ENCODE results near the gene CDC27. TPM values are rescaled to one million over a fixed set of nuclear protein-coding genes. Genes with fewer than 3 reads are reported as not detected.

Gene CDC27
- total RNA-seq, 1 donor from 2014 or later = 137 TPM

GRCh38 chr17:47190243-47190642 lies 1.1 kb upstream of the CDC27 start:
- Mint-ChIP-seq H3K4me1 (ENCODE audit: low read depth, unreplicated experiment) (peaks cover 10% of the 10 kb centered on the region), H3K27me3 (ENCODE audit: low read depth, unreplicated experiment) (no peaks in the 10 kb centered on the region), H3K27ac (ENCODE audit: unreplicated experiment) (no peak overlapping the region), H3K9me3 (ENCODE audit: unreplicated experiment) (no peaks in the 10 kb centered on the region), H3K4me3 (ENCODE audit: unreplicated experiment) (no peak overlapping the region), H3K36me3 (ENCODE audit: low read depth, unreplicated experiment) (no peaks in the 10 kb centered on the region)
- Histone ChIP-seq H3K27me3 (ENCODE audit: insufficient read depth, low read length) (no peaks in the 10 kb centered on the region), H3K9me3 (ENCODE audit: insufficient read depth, low read depth, low read length) (no peaks in the 10 kb centered on the region), H3K4me2 (ENCODE audit: low read length) (no peak overlapping the region), H3K4me3 (ENCODE audit: insufficient read depth, low read depth, low read length) (no peak overlapping the region), H3K36me3 (ENCODE audit: insufficient read depth, low read length) (no peaks in the 10 kb centered on the region), H3K27ac (ENCODE audit: low read depth, low read length) (no peak overlapping the region), H3K9ac (ENCODE audit: low read length) (no peak overlapping the region), H2AFZ (ENCODE audit: low read depth, low read length) (no peak overlapping the region), H3K4me1 (ENCODE audit: insufficient read depth, low read length) (no peaks in the 10 kb centered on the region), H4K20me1 (ENCODE audit: insufficient read depth, low read length) (peaks cover 21% of the 10 kb centered on the region), H3K79me2 (ENCODE audit: insufficient read depth, low read length) (peaks cover 39% of the 10 kb centered on the region)
- TF ChIP-seq, protein P1, sequence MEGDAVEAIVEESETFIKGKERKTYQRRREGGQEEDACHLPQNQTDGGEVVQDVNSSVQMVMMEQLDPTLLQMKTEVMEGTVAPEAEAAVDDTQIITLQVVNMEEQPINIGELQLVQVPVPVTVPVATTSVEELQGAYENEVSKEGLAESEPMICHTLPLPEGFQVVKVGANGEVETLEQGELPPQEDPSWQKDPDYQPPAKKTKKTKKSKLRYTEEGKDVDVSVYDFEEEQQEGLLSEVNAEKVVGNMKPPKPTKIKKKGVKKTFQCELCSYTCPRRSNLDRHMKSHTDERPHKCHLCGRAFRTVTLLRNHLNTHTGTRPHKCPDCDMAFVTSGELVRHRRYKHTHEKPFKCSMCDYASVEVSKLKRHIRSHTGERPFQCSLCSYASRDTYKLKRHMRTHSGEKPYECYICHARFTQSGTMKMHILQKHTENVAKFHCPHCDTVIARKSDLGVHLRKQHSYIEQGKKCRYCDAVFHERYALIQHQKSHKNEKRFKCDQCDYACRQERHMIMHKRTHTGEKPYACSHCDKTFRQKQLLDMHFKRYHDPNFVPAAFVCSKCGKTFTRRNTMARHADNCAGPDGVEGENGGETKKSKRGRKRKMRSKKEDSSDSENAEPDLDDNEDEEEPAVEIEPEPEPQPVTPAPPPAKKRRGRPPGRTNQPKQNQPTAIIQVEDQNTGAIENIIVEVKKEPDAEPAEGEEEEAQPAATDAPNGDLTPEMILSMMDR (IDR thresholded peaks at IDR 0.05; ENCODE audit: insufficient read depth, low read depth, low read length) = no peak
- DNase-seq (ENCODE audit: low read depth) (no peak), FAIRE-seq (no peak)

- H3K4me3 Mint-ChIP-seq (ENCODE audit: unreplicated experiment) = peak overlapping the region; percentile 99
- no peaks in the 10 kb centered on the region for H3K4me1 ChIP-seq (ENCODE audit: insufficient read depth, low read length)
- FAIRE-seq (no peak), DNase-seq (ENCODE audit: low read depth) (no peak)
- peak overlapping the region; percentile 79 for H3K4me2 ChIP-seq (ENCODE audit: low read length)
- no peak for TF ChIP-seq EZH2 (IDR thresholded peaks at IDR 0.05; ENCODE audit: insufficient read depth, low read length)
- TF ChIP-seq, protein P1 (IDR thresholded peaks at IDR 0.05; ENCODE audit: insufficient read depth, low read depth, low read length) = no peak
- H2AFZ ChIP-seq (ENCODE audit: low read depth, low read length) = peak overlapping the region; percentile 70
- H3K27ac ChIP-seq (ENCODE audit: low read depth, low read length) = peak overlapping the region; percentile 63
- H3K9me3 Mint-ChIP-seq (ENCODE audit: unreplicated experiment) = no peaks in the 10 kb centered on the region
- H3K27me3 ChIP-seq (ENCODE audit: insufficient read depth, low read length) = no peaks in the 10 kb centered on the region
- H3K9me3 ChIP-seq (ENCODE audit: insufficient read depth, low read depth, low read length) = no peaks in the 10 kb centered on the region
- H3K36me3 ChIP-seq (ENCODE audit: insufficient read depth, low read length) = no peaks in the 10 kb centered on the region
- no peaks in the 10 kb centered on the region for H3K36me3 Mint-ChIP-seq (ENCODE audit: low read depth, unreplicated experiment)
- H3K9ac ChIP-seq (ENCODE audit: low read length) = peak overlapping the region; percentile 99
- peak overlapping the region; percentile 99 for H3K27ac Mint-ChIP-seq (ENCODE audit: unreplicated experiment)
- H4K20me1 ChIP-seq (ENCODE audit: insufficient read depth, low read length) = peaks cover 22% of the 10 kb centered on the region
- H3K4me3 ChIP-seq (ENCODE audit: insufficient read depth, low read depth, low read length) = peak overlapping the region; percentile 45
- H3K79me2 ChIP-seq (ENCODE audit: insufficient read depth, low read length) = peaks cover 43% of the 10 kb centered on the region
- peaks cover 11% of the 10 kb centered on the region for H3K4me1 Mint-ChIP-seq (ENCODE audit: low read depth, unreplicated experiment)
- H3K27me3 Mint-ChIP-seq (ENCODE audit: low read depth, unreplicated experiment) = no peaks in the 10 kb centered on the region
Observed at GRCh38 chr17:47189732-47190237, 690 bp upstream of the CDC27 start.

- Histone ChIP-seq H3K4me2 (ENCODE audit: low read length) (peak overlapping the region; percentile 87), H3K4me1 (ENCODE audit: insufficient read depth, low read length) (no peaks in the 10 kb centered on the region), H3K27ac (ENCODE audit: low read depth, low read length) (peak overlapping the region; percentile 98), H4K20me1 (ENCODE audit: insufficient read depth, low read length) (peaks cover 33% of the 10 kb centered on the region), H3K36me3 (ENCODE audit: insufficient read depth, low read length) (no peaks in the 10 kb centered on the region), H2AFZ (ENCODE audit: low read depth, low read length) (peak overlapping the region; percentile 72), H3K27me3 (ENCODE audit: insufficient read depth, low read length) (no peaks in the 10 kb centered on the region), H3K9ac (ENCODE audit: low read length) (peak overlapping the region; percentile 99), H3K4me3 (ENCODE audit: insufficient read depth, low read depth, low read length) (peak overlapping the region; percentile 82), H3K79me2 (ENCODE audit: insufficient read depth, low read length) (peaks cover 57% of the 10 kb centered on the region), H3K9me3 (ENCODE audit: insufficient read depth, low read depth, low read length) (no peaks in the 10 kb centered on the region)
- peak overlapping the region; percentile 99 for H3K4me3 Mint-ChIP-seq (ENCODE audit: unreplicated experiment)
- no peaks in the 10 kb centered on the region for H3K9me3 Mint-ChIP-seq (ENCODE audit: unreplicated experiment)
- peak overlapping the region; percentile 99 for H3K27ac Mint-ChIP-seq (ENCODE audit: unreplicated experiment)
- DNase-seq (ENCODE audit: low read depth) = peak; percentile 67
- no peaks in the 10 kb centered on the region for H3K36me3 Mint-ChIP-seq (ENCODE audit: low read depth, unreplicated experiment)
- H3K4me1 Mint-ChIP-seq (ENCODE audit: low read depth, unreplicated experiment) = peaks cover 17% of the 10 kb centered on the region
- TF ChIP-seq EZH2 (IDR thresholded peaks at IDR 0.05; ENCODE audit: insufficient read depth, low read length) = no peak
- TF ChIP-seq, protein P1 (IDR thresholded peaks at IDR 0.05; ENCODE audit: insufficient read depth, low read depth, low read length) = no peak
- no peak for FAIRE-seq
- H3K27me3 Mint-ChIP-seq (ENCODE audit: low read depth, unreplicated experiment) = no peaks in the 10 kb centered on the region
Observed at GRCh38 chr17:47188271-47188875, 722 bp downstream of the CDC27 start.
